HEK293 (cell line): ENCODE data around the gene SPECC1.
A peak's percentile ranks its signal among the peaks of the same experiment; 100 is the strongest.

Source experiments
- EGR2 ChIP-seq: fragments of 450-650 bp; formaldehyde crosslinking; IDR thresholded peaks from 2 replicates; pipeline ENCODE4 v1.5.1; 2016; ENCODE audit warnings: low read depth, missing biosample characterization, missing genetic modification characterization
- HOXC10 ChIP-seq: sonication (generic); formaldehyde crosslinking; IDR thresholded peaks from 2 replicates; pipeline ENCODE4 v1.8.1; 2023; ENCODE audit warnings: mild to moderate bottlenecking, missing genetic modification reagents
- MYNN ChIP-seq: fragments of 450-650 bp; formaldehyde crosslinking; IDR thresholded peaks from 2 replicates; pipeline ENCODE4 v1.5.1; 2016; ENCODE audit warnings: missing biosample characterization, missing genetic modification characterization, borderline replicate concordance
- RBAK ChIP-seq: fragments of 450-650 bp; formaldehyde crosslinking; IDR thresholded peaks from 2 replicates; pipeline ENCODE4 v1.5.1; 2016; ENCODE audit warnings: missing biosample characterization, missing genetic modification characterization
- SP3 ChIP-seq: fragments of 450-650 bp; formaldehyde crosslinking; IDR thresholded peaks from 2 replicates; pipeline ENCODE4 v1.5.1; 2016; ENCODE audit warnings: missing biosample characterization, missing genetic modification characterization
- TCF7L2 ChIP-seq: IDR thresholded peaks from 2 replicates; pipeline ENCODE4 v1.6.1; 2011; ENCODE audit warnings: low read depth, mild to moderate bottlenecking, inconsistent platforms, low read length, moderate library complexity, borderline replicate concordance
- ZNF10 ChIP-seq: fragments of 450-650 bp; formaldehyde crosslinking; IDR thresholded peaks from 2 replicates; pipeline ENCODE4 v1.5.1; 2017; ENCODE audit warnings: missing biosample characterization, missing genetic modification characterization
- ZNF114 ChIP-seq: fragments of 450-650 bp; formaldehyde crosslinking; IDR thresholded peaks from 2 replicates; pipeline ENCODE4 v1.5.0; 2017; ENCODE audit warnings: missing biosample characterization, missing genetic modification characterization
- ZNF175 ChIP-seq: fragments of 450-650 bp; formaldehyde crosslinking; IDR thresholded peaks from 2 replicates; pipeline ENCODE4 v1.5.1; 2016; ENCODE audit warnings: missing biosample characterization, missing genetic modification characterization
- ZNF2 ChIP-seq: fragments of 450-650 bp; formaldehyde crosslinking; IDR thresholded peaks from 2 replicates; pipeline ENCODE4 v1.5.1; 2016; ENCODE audit warnings: missing biosample characterization, missing genetic modification characterization
- ZNF274 ChIP-seq, 2 experiments: fragments of 200-500 bp in 1 of 2; fragments of 450-650 bp in 1 of 2; sonication (Bioruptor generic) in 1 of 2; formaldehyde crosslinking in 1 of 2; IDR thresholded peaks; 2 replicates each; pipeline versions ENCODE4 v1.5.1 to v1.6.1; 2014 to 2016; ENCODE audit warnings: borderline replicate concordance in 1 of 2, inconsistent platforms in 1 of 2, low read length in 1 of 2, missing biosample characterization in 1 of 2, missing genetic modification characterization in 1 of 2
- ZNF354C ChIP-seq: fragments of 450-650 bp; formaldehyde crosslinking; IDR thresholded peaks from 2 replicates; pipeline ENCODE4 v1.5.1; 2016; ENCODE audit warnings: missing biosample characterization, missing genetic modification characterization, low read depth, borderline replicate concordance
- ZNF394 ChIP-seq: fragments of 450-650 bp; formaldehyde crosslinking; IDR thresholded peaks from 2 replicates; pipeline ENCODE4 v1.5.1; 2016; ENCODE audit warnings: missing biosample characterization, missing genetic modification characterization, mild to moderate bottlenecking, moderate library complexity, borderline replicate concordance
- ZNF423 ChIP-seq: fragments of 450-650 bp; formaldehyde crosslinking; IDR thresholded peaks from 2 replicates; pipeline ENCODE4 v1.5.1; 2016; ENCODE audit warnings: missing biosample characterization, missing genetic modification characterization
- ZNF521 ChIP-seq: fragments of 450-650 bp; formaldehyde crosslinking; IDR thresholded peaks from 2 replicates; pipeline ENCODE4 v1.5.1; 2017; ENCODE audit warnings: missing biosample characterization, mild to moderate bottlenecking, missing genetic modification characterization
- ZNF596 ChIP-seq: fragments of 450-650 bp; IDR thresholded peaks from 2 replicates; pipeline ENCODE4 v1.5.0; 2018; ENCODE audit warnings: missing biosample characterization, mild to moderate bottlenecking, missing genetic modification characterization, moderate library complexity
- ZNF600 ChIP-seq: fragments of 450-650 bp; formaldehyde crosslinking; IDR thresholded peaks from 2 replicates; pipeline ENCODE4 v1.5.1; 2016; ENCODE audit warnings: missing biosample characterization, missing genetic modification characterization
- ZNF610 ChIP-seq: fragments of 450-650 bp; formaldehyde crosslinking; IDR thresholded peaks from 2 replicates; pipeline ENCODE4 v1.5.1; 2016; ENCODE audit warnings: missing biosample characterization, missing genetic modification characterization, borderline replicate concordance
- ZNF626 ChIP-seq: fragments of 450-650 bp; sonication (Bioruptor Pico); formaldehyde crosslinking; IDR thresholded peaks from 2 replicates; pipeline ENCODE4 v1.5.1; 2018; ENCODE audit warnings: missing biosample characterization, missing genetic modification characterization, inconsistent platforms
- ZNF658 ChIP-seq: fragments of 450-650 bp; formaldehyde crosslinking; IDR thresholded peaks from 2 replicates; pipeline ENCODE4; 2016; ENCODE audit warnings: missing biosample characterization, missing genetic modification characterization
- ZNF701 ChIP-seq: fragments of 450-650 bp; formaldehyde crosslinking; IDR thresholded peaks from 2 replicates; pipeline ENCODE4 v1.5.1; 2016; ENCODE audit warnings: missing biosample characterization, missing genetic modification characterization
- ZNF785 ChIP-seq: fragments of 450-650 bp; formaldehyde crosslinking; IDR thresholded peaks from 2 replicates; pipeline ENCODE4 v1.5.1; 2016; ENCODE audit warnings: missing biosample characterization, missing genetic modification characterization
- ZNF792 ChIP-seq: fragments of 450-650 bp; formaldehyde crosslinking; IDR thresholded peaks from 2 replicates; pipeline ENCODE4 v1.5.1; 2016; ENCODE audit warnings: missing biosample characterization, missing genetic modification characterization
- ZNF843 ChIP-seq: fragments of 450-650 bp; formaldehyde crosslinking; IDR thresholded peaks from 2 replicates; pipeline ENCODE4 v1.5.1; 2016; ENCODE audit warnings: missing biosample characterization, missing genetic modification characterization
- TF ChIP-seq, protein P1 (sequence below): fragments of 450-650 bp; formaldehyde crosslinking; IDR thresholded peaks from 2 replicates; pipeline ENCODE4 v1.5.1; 2016; ENCODE audit warnings: missing biosample characterization, missing genetic modification characterization, low read depth
- TF ChIP-seq, protein P2 (sequence below): fragments of 450-650 bp; formaldehyde crosslinking; IDR thresholded peaks from 2 replicates; pipeline ENCODE4 v1.5.1; 2016; ENCODE audit warnings: missing biosample characterization, missing genetic modification characterization, borderline replicate concordance
- TF ChIP-seq, protein P3 (sequence below): fragments of 450-650 bp; formaldehyde crosslinking; IDR thresholded peaks from 2 replicates; pipeline ENCODE4 v1.5.1; 2016; ENCODE audit warnings: missing biosample characterization, missing genetic modification characterization
- TF ChIP-seq, protein P4 (sequence below): fragments of 450-650 bp; formaldehyde crosslinking; IDR thresholded peaks from 2 replicates; pipeline ENCODE4 v1.5.1; 2016; ENCODE audit warnings: missing biosample characterization, missing genetic modification characterization
- TF ChIP-seq, protein P5 (sequence below): fragments of 450-650 bp; formaldehyde crosslinking; IDR thresholded peaks from 2 replicates; pipeline ENCODE4 v1.5.1; 2016; ENCODE audit warnings: missing biosample characterization, missing genetic modification characterization
- TF ChIP-seq, protein P6 (sequence below): fragments of 450-650 bp; formaldehyde crosslinking; IDR thresholded peaks from 2 replicates; pipeline ENCODE4 v1.5.1; 2016; ENCODE audit warnings: missing biosample characterization, missing genetic modification characterization

The SPECC1 gene

DNA sequence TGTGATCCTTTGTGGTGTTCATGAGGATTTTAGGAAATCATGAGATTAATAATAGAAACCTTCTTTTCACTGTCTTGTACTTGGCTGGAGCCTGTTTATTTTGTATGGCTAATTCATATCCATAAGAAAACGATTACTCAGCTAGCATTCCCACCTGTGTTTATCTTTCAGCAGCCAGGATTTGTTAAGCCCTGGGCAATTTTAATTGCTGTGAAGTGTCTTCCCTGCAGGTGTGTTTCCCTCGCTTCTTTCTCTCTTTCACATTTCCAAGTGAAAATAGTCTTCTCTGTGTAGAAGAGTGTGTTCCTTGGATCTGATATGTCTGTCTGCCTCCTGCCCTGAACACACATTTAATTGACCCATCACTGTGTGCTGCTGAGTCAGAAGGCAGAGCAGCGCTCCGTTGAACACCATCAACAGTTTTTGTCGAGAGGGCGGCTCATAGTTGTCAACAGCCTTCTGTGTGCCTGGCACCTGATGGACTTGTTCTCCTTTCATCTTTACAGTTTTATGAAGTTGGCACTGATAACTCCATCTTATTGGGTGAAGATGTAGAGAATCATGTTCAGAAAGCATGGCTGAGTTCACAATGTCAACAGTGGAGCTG, 83.2 kb downstream of the SPECC1 start (continued):
- TF ChIP-seq ZNF354C (tag by site-specific recombination) (no peak), RBAK (tag by site-specific recombination) (no peak), ZNF785 (tag by site-specific recombination) (no peak), ZNF701 (tag by site-specific recombination) (no peak), ZNF394 (tag by site-specific recombination) (no peak), ZNF658 (tag by site-specific recombination) (no peak), ZNF792 (tag by site-specific recombination) (no peak), ZNF521 (tag by site-specific recombination) (no peak), EGR2 (tag by site-specific recombination) (no peak), MYNN (tag by site-specific recombination) (no peak), ZNF843 (tag by site-specific recombination) (no peak), ZNF114 (tag by site-specific recombination) (no peak), ZNF610 (tag by site-specific recombination) (no peak), ZNF2 (no peak), ZNF274 (IDR thresholded peaks at IDR 0.05; ENCODE audit: low read length) (no peak), ZNF274 (tag by site-specific recombination; IDR thresholded peaks at IDR 0.05; ENCODE audit: borderline replicate concordance) (no peak), TCF7L2 (no peak), SP3 (no peak), ZNF10 (peak; percentile 50; the same call in 1 of the 2 replicates), ZNF600 (tag by site-specific recombination) (peak; percentile 77), ZNF626 (tag by site-specific recombination) (no peak), HOXC10 (CRISPR knock-in tag) (no peak), ZNF596 (tag by site-specific recombination) (peak; percentile 67), ZNF423 (no peak), ZNF175 (tag by site-specific recombination) (no peak)
- TF ChIP-seq, protein P1, sequence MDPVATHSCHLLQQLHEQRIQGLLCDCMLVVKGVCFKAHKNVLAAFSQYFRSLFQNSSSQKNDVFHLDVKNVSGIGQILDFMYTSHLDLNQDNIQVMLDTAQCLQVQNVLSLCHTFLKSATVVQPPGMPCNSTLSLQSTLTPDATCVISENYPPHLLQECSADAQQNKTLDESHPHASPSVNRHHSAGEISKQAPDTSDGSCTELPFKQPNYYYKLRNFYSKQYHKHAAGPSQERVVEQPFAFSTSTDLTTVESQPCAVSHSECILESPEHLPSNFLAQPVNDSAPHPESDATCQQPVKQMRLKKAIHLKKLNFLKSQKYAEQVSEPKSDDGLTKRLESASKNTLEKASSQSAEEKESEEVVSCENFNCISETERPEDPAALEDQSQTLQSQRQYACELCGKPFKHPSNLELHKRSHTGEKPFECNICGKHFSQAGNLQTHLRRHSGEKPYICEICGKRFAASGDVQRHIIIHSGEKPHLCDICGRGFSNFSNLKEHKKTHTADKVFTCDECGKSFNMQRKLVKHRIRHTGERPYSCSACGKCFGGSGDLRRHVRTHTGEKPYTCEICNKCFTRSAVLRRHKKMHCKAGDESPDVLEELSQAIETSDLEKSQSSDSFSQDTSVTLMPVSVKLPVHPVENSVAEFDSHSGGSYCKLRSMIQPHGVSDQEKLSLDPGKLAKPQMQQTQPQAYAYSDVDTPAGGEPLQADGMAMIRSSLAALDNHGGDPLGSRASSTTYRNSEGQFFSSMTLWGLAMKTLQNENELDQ (tag by site-specific recombination), result no peak
- TF ChIP-seq, protein P2, sequence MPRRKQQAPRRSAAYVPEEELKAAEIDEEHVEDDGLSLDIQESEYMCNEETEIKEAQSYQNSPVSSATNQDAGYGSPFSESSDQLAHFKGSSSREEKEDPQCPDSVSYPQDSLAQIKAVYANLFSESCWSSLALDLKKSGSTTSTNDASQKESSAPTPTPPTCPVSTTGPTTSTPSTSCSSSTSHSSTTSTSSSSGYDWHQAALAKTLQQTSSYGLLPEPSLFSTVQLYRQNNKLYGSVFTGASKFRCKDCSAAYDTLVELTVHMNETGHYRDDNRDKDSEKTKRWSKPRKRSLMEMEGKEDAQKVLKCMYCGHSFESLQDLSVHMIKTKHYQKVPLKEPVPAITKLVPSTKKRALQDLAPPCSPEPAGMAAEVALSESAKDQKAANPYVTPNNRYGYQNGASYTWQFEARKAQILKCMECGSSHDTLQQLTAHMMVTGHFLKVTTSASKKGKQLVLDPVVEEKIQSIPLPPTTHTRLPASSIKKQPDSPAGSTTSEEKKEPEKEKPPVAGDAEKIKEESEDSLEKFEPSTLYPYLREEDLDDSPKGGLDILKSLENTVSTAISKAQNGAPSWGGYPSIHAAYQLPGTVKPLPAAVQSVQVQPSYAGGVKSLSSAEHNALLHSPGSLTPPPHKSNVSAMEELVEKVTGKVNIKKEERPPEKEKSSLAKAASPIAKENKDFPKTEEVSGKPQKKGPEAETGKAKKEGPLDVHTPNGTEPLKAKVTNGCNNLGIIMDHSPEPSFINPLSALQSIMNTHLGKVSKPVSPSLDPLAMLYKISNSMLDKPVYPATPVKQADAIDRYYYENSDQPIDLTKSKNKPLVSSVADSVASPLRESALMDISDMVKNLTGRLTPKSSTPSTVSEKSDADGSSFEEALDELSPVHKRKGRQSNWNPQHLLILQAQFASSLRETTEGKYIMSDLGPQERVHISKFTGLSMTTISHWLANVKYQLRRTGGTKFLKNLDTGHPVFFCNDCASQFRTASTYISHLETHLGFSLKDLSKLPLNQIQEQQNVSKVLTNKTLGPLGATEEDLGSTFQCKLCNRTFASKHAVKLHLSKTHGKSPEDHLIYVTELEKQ (tag by site-specific recombination), result peak; percentile 16; the same call in 1 of the 2 replicates
- TF ChIP-seq, protein P3, sequence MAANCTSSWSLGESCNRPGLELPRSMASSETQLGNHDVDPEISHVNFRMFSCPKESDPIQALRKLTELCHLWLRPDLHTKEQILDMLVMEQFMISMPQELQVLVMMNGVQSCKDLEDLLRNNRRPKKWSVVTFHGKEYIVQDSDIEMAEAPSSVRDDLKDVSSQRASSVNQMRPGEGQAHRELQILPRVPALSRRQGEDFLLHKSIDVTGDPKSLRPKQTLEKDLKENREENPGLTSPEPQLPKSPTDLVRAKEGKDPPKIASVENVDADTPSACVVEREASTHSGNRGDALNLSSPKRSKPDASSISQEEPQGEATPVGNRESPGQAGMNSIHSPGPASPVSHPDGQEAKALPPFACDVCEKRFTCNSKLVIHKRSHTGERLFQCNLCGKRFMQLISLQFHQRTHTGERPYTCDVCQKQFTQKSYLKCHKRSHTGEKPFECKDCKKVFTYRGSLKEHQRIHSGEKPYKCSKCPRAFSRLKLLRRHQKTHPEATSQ (tag by site-specific recombination), result no peak
- TF ChIP-seq, protein P4, sequence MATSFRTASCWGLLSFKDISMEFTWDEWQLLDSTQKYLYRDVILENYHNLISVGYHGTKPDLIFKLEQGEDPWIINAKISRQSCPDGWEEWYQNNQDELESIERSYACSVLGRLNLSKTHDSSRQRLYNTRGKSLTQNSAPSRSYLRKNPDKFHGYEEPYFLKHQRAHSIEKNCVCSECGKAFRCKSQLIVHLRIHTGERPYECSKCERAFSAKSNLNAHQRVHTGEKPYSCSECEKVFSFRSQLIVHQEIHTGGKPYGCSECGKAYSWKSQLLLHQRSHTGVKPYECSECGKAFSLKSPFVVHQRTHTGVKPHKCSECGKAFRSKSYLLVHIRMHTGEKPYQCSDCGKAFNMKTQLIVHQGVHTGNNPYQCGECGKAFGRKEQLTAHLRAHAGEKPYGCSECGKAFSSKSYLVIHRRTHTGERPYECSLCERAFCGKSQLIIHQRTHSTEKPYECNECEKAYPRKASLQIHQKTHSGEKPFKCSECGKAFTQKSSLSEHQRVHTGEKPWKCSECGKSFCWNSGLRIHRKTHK (tag by site-specific recombination), result no peak
- TF ChIP-seq, protein P5, sequence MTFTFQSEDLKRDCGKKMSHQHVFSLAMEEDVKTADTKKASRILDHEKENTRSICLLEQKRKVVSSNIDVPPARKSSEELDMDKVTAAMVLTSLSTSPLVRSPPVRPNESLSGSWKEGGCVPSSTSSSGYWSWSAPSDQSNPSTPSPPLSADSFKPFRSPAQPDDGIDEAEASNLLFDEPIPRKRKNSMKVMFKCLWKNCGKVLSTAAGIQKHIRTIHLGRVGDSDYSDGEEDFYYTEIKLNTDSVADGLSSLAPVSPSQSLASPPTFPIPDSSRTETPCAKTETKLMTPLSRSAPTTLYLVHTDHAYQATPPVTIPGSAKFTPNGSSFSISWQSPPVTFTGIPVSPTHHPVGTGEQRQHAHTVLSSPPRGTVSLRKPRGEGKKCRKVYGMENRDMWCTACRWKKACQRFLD (tag by site-specific recombination), result no peak
- TF ChIP-seq, protein P6, sequence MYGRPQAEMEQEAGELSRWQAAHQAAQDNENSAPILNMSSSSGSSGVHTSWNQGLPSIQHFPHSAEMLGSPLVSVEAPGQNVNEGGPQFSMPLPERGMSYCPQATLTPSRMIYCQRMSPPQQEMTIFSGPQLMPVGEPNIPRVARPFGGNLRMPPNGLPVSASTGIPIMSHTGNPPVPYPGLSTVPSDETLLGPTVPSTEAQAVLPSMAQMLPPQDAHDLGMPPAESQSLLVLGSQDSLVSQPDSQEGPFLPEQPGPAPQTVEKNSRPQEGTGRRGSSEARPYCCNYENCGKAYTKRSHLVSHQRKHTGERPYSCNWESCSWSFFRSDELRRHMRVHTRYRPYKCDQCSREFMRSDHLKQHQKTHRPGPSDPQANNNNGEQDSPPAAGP (tag by site-specific recombination), result 0 out of 2 replicates have a peak, but pooled peaks have one; percentile 44
